ENCODE measurements around the gene SRPK2.

SRPK2 gene

DNA sequence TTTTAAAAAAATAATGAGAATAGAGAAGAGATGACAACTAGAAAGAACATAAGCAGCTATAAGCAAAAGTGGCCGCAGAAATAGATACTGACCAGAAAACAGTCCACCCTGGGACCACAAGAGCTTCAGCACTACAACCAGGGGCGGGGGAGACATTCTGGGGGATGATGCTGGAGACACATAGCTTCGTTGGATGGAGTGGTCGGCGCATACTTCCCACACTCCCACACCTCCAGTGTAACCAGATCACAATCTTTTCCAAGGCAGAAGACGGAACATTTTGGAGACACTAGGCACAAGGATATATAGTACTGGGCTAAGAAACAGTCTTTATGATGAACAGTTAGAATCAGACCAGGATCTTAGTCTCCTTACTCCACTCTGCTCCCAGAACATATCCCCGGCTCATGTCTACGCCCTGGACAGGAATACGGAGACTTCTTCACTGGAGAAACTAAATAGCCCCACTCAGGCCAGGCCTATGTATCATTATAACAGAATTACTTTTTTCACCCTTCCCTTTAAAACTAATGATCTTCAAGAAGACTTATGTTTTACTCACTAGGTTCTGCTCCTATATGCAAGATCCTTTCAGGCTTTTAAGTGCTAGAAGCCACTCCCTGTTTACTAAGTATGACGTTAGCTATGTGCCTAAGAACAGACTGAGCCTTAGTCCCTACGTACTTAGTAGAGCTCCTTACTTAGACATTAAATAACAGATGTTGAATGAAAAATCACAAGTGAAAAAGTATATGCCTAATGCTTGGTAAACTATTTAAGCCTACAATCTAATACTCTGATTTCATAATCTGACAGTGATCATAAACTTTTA, 169.6 kb downstream of the SRPK2 start:
- TF ChIP-seq, protein P1, sequence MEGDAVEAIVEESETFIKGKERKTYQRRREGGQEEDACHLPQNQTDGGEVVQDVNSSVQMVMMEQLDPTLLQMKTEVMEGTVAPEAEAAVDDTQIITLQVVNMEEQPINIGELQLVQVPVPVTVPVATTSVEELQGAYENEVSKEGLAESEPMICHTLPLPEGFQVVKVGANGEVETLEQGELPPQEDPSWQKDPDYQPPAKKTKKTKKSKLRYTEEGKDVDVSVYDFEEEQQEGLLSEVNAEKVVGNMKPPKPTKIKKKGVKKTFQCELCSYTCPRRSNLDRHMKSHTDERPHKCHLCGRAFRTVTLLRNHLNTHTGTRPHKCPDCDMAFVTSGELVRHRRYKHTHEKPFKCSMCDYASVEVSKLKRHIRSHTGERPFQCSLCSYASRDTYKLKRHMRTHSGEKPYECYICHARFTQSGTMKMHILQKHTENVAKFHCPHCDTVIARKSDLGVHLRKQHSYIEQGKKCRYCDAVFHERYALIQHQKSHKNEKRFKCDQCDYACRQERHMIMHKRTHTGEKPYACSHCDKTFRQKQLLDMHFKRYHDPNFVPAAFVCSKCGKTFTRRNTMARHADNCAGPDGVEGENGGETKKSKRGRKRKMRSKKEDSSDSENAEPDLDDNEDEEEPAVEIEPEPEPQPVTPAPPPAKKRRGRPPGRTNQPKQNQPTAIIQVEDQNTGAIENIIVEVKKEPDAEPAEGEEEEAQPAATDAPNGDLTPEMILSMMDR (IDR thresholded peaks at IDR 0.05; ENCODE audit: low read length): no peak
- no peak for TF ChIP-seq EZH2 (IDR thresholded peaks at IDR 0.05; ENCODE audit: borderline replicate concordance, low read length)
- H3K27ac ChIP-seq (ENCODE audit: low read depth, low read length, poor library complexity, severe bottlenecking): no peak overlapping the region
- no peak overlapping the region for H3K9ac ChIP-seq (ENCODE audit: low read length)
- H2AFZ ChIP-seq (ENCODE audit: low read length): no peak overlapping the region
- H3K4me3 ChIP-seq (ENCODE audit: low read depth, low read length, poor library complexity, severe bottlenecking): no peak overlapping the region
- H3K36me3 ChIP-seq (ENCODE audit: insufficient read depth, low read length): no peaks in the 10 kb centered on the region
- H3F3A ChIP-seq (ENCODE audit: insufficient read depth, low read length): no peaks in the 10 kb centered on the region
- H3K4me2 ChIP-seq (ENCODE audit: low read length): no peak overlapping the region
- H3K4me1 ChIP-seq (ENCODE audit: insufficient read depth, low read length, severe bottlenecking): no peaks in the 10 kb centered on the region
- H3K9me2 ChIP-seq (ENCODE audit: low read depth, low read length): no peaks in the 10 kb centered on the region
- H4K20me1 ChIP-seq (ENCODE audit: insufficient read depth, low read length): no peaks in the 10 kb centered on the region
- H3K27me3 ChIP-seq (ENCODE audit: insufficient read depth, low read length): no peaks in the 10 kb centered on the region
- no peaks in the 10 kb centered on the region for H3K9me3 ChIP-seq (ENCODE audit: low read length)
- H3K79me2 ChIP-seq (ENCODE audit: insufficient read depth, low read length): no peaks in the 10 kb centered on the region

- Histone ChIP-seq H3K9me2 (ENCODE audit: low read depth, low read length) (no peaks in the 10 kb centered on the region), H3K79me2 (ENCODE audit: insufficient read depth, low read length) (no peaks in the 10 kb centered on the region), H3K4me2 (ENCODE audit: low read length) (no peak overlapping the region), H2AFZ (ENCODE audit: low read length) (no peak overlapping the region), H4K20me1 (ENCODE audit: insufficient read depth, low read length) (no peaks in the 10 kb centered on the region), H3K27me3 (ENCODE audit: insufficient read depth, low read length) (no peaks in the 10 kb centered on the region), H3K9me3 (ENCODE audit: low read length) (no peaks in the 10 kb centered on the region), H3K36me3 (ENCODE audit: insufficient read depth, low read length) (no peaks in the 10 kb centered on the region), H3K4me1 (ENCODE audit: insufficient read depth, low read length, severe bottlenecking) (no peaks in the 10 kb centered on the region), H3F3A (ENCODE audit: insufficient read depth, low read length) (no peaks in the 10 kb centered on the region), H3K9ac (ENCODE audit: low read length) (no peak overlapping the region), H3K4me3 (ENCODE audit: low read depth, low read length, poor library complexity, severe bottlenecking) (no peak overlapping the region), H3K27ac (ENCODE audit: low read depth, low read length, poor library complexity, severe bottlenecking) (no peak overlapping the region)
- no peak for TF ChIP-seq EZH2 (IDR thresholded peaks at IDR 0.05; ENCODE audit: borderline replicate concordance, low read length)
- TF ChIP-seq, protein P1 (IDR thresholded peaks at IDR 0.05; ENCODE audit: low read length): no peak
Observed at GRCh38 chr7:105218215-105218614, 170.5 kb downstream of the SRPK2 start.

DNA sequence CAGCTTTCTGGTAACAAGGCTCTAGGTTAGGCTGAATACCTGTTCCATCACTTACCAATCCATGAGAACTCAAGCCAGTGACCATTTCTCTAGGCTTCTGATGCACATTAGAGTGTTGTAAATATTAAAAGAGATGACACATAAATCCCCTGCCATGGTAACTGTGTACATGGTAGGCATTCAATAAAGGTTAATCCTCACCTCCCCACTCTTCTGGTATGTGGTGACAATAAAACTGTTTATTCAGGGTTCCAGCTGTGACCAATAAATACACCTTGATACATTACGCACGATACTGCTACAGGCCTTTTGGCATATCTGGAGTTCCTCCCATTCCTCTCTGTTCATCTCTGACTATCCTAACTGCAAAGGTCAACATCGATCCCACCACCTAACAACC, 171.9 kb downstream of the SRPK2 start:
- H3K27ac ChIP-seq (ENCODE audit: low read depth, low read length, poor library complexity, severe bottlenecking): no peak overlapping the region
- H3K27me3 ChIP-seq (ENCODE audit: insufficient read depth, low read length): no peaks in the 10 kb centered on the region
- H3K9ac ChIP-seq (ENCODE audit: low read length): no peak overlapping the region
- H2AFZ ChIP-seq (ENCODE audit: low read length): no peak overlapping the region
- no peak overlapping the region for H3K4me2 ChIP-seq (ENCODE audit: low read length)
- no peak for TF ChIP-seq EZH2 (IDR thresholded peaks at IDR 0.05; ENCODE audit: borderline replicate concordance, low read length)
- TF ChIP-seq, protein P1 (IDR thresholded peaks at IDR 0.05; ENCODE audit: low read length): no peak
- no peaks in the 10 kb centered on the region for H3K9me3 ChIP-seq (ENCODE audit: low read length)
- H3K4me3 ChIP-seq (ENCODE audit: low read depth, low read length, poor library complexity, severe bottlenecking): no peak overlapping the region
- H3K9me2 ChIP-seq (ENCODE audit: low read depth, low read length): no peaks in the 10 kb centered on the region
- no peaks in the 10 kb centered on the region for H3F3A ChIP-seq (ENCODE audit: insufficient read depth, low read length)
- H3K4me1 ChIP-seq (ENCODE audit: insufficient read depth, low read length, severe bottlenecking): no peaks in the 10 kb centered on the region
- H3K79me2 ChIP-seq (ENCODE audit: insufficient read depth, low read length): no peaks in the 10 kb centered on the region
- no peaks in the 10 kb centered on the region for H3K36me3 ChIP-seq (ENCODE audit: insufficient read depth, low read length)
- H4K20me1 ChIP-seq (ENCODE audit: insufficient read depth, low read length): no peaks in the 10 kb centered on the region

Data from OCI-LY1 (cell line).